Skin of body (tissue), 3 donors: ENCODE results near the gene ASB1. TPM values are rescaled to one million over a fixed set of nuclear protein-coding genes. Genes with fewer than 3 reads are reported as not detected.

Experiments used
- DNase-seq: peaks from one replicate; lab custom pipeline; 2025; lab: John Stamatoyannopoulos, UW
- small RNA-seq: library from RNA; depleted of rRNA; stranded (forward); fragments of <200 nt; gene quantifications from one replicate; pipeline ENCODE3, GENCODE V24; 2014; ENCODE audit warnings: low replicate concordance
- total RNA-seq: library from RNA; depleted of rRNA; stranded (reverse); fragments of >200 nt; gene quantifications from one replicate; pipeline ENCODE4 v1.2.3, GENCODE V29; 2014

ASB1 gene
- total RNA-seq, 1 donor from 2014 or later = 13.4 TPM

DNA sequence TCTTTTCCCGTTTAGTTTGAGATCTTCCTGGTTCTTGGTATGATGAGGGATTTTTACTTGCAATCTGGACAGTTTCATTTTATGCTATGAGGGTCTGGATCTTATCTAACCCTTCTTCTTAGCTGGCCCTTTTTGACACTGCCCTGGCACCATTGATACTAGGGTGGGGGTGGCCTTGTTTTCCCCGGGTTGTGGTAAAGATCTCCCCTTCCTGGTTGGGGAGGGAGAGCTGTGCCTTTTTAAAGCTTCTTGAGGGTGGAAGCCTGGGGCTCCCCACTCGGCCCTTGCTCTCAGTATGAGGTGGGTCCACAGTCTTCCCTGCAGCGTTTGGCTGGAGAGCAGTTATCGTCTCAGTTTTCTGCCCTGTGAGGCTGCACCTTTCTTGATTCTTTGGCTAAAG lies 66.1 kb downstream of the ASB1 start:
- DNase-seq = no peak

DNA sequence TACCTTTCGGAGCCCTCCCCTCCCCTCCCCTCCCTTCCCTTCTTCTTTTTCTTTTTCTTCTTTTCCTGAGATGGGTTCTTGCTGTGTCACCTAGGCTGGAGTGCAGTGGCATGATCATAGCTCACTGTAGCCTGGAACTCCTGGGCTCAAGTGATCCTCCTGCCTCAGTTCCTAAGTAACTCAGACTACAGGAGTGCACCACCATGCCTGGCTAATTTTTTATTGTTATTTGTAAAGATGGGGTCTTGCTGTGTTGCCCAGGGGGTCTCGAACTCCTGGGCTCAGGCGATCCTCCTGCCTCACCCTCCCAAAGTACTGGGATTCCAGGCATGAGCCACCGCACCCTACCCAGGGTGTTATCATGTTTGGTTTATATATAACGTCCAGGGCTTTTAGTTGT lies 66.7 kb downstream of the ASB1 start:
- DNase-seq = no peak

DNA sequence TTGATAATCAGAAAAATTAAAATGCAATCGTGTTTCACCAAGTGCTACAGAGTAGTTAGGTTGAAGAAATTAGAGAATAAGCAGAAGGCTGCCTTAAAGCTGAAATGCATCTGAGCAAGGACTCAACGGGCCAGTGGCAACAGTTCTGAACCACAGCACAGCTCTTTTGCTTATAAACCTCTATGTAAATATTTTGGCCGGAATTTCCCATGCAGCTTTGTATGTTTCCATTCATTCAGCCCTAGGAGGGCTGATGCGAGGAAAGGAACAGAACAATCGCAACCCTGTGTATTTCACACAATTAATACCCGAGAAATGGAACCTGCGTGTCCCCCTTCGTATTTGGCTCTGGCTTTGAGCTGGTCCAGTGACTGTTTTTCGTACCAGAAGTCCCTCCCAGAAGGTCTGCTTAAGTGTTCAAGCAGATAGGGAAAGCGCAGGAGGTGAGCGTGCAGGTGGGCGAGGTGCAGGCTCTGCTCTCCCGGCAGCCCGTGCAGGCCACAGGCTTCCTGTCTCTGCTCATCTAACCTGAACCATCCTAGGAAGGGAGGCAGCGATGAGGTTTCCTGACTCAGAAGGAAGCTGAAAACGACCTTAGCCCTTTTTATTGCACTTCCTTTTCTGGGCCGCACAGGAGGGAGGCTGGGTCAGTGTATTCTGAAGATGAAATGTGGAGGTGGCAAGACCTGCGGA lies 67.3 kb downstream of the ASB1 start:
- no peak for DNase-seq

DNA sequence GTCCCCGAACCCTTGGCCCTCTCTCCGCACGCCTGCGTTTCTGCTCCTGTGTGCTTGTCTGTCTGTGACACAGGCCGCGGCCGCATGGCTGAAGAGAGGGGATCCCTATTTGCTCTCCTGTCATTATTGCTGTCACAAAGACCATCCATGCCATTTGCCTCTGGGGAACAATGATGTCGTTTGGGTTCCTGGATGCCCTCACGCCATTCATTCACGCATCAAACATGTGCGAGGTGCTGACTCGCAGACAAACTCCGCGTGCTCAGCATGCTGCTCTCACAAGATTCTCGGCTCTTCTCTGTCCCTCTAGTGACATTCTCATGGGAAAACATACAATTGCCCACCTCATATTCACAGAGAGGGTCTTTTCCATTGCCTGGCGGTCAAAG lies 67.8 kb downstream of the ASB1 start:
- DNase-seq = no peak

DNA sequence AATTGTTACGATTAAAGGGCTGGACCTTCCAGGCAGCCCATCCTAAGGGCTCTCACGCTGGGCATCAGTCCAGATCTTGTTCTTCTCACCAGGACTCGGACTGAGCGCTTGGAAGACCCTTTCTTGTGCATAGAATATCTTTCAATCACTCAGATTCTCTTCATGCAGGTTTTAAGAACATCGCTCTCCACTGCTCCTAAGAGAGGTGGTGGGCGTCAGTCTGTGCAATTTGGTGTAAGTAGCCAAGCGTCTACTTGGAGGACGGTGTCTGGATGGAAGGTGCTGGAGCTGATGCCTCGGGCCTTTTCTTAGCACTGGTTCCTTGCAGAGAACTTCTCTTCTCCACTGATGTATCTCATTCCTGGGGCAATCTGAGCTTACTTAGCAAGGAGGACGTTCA lies 68.7 kb downstream of the ASB1 start:
- DNase-seq = no peak

DNA sequence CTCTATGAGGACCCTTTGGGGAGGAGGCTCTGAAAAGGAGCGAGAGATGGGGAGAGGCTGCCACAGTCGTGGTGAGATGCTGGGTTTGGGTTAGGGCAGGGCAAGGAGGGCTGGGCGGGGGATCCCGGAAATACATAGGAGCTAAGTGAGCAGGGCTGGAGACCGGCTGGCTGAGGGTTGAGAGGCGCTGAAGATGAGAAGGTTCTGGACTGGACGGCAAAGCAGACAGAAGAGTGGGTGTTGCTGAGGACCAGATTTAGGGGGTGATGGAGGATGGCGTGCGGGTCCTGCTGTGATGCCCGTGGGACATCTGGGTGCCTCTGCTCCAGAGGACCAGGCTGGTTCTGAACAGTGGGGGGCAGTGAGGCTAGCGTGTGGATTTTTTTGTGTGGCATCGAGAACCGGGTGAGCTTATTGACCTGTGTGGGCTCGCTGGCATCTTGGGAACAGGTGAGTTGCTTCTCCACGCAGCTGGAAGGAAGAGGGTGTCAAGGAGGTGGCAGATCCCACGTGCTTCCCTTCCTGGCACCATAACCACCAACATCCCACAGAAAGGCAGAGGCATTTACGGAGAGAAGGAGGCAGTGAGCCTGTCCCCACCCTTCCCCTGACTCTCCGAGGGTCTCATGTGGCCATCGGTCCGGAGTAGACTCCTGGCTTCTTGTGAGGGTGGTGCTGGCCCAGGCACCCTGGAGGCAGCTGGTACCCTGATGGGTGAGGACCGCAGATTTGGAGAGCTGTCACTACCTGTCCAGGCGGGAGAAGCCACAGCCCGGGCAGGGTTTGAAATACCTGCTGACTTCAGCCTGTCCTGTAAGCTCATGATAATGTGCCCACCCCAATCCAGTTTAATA lies 70.3 kb downstream of the ASB1 start:
- DNase-seq = no peak

DNA sequence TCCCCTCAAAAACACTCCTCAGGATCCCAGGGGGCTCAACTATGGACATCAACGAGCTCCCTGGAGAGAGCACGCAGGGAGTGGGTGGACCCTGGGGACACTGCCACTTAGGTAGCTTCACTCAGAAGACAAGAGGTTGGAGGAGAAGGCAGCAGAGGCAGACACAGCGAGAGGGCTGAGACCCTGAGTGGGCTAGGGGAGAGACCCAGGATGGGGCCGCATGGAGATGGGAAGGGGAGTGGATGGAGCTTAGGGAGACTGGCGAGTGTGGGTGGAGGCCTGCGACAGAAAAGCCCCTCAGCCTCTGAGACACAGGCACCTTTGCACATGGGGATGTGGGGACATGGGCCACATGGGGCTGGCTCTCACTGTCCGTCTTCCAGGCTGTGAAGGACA lies 70.9 kb downstream of the ASB1 start:
- no peak for DNase-seq

DNA sequence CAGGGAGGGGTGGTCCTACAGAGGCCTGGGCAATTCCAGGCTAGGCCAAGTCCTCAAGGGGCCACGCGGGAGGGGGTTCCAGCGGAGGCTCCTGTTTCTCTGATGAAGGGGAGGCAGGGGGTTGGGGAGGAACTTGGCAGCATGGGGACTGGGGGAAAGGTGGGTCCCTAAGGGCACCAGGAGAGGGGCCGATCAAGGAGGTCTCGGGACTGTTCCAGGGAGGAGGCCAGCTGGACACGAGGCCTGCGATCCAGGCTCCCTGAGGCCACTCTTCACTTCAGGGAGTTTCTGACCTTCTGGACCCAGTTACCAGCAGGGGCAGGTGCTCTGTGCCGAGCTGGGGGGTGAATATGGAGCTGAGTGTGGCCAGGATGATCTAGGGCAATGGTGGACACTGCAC lies 71.5 kb downstream of the ASB1 start:
- no peak for DNase-seq

DNA sequence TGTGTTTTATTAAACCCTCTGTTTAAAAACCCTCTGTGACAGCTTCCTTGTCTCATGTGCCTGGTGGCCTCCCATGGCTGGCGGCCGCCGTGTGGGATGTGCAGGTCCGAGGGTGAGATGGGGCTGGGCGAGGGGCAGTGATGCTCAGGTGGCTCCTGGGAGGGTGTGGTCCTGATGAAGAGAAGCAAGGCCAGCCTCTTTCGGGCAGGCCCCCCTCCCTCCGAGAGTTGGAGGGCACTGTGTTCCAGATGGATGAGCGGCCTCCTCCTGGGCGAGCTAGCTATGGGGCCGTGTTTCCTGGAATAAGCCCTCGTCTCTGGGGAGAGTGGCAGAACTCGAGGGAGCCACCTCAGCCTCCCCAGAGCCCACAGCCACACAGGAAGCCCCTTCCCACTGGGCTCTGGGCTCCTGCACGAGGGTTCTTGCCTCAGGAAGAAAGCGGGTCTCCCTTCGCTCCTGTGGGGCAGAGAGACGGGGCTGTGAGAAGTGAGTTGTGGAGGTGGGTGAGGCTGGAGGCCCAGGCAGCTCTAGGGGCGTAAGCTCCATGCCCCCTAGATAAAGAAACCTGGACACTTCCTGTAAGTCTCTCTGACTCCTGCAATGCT lies 72.1 kb downstream of the ASB1 start:
- no peak for DNase-seq

DNA sequence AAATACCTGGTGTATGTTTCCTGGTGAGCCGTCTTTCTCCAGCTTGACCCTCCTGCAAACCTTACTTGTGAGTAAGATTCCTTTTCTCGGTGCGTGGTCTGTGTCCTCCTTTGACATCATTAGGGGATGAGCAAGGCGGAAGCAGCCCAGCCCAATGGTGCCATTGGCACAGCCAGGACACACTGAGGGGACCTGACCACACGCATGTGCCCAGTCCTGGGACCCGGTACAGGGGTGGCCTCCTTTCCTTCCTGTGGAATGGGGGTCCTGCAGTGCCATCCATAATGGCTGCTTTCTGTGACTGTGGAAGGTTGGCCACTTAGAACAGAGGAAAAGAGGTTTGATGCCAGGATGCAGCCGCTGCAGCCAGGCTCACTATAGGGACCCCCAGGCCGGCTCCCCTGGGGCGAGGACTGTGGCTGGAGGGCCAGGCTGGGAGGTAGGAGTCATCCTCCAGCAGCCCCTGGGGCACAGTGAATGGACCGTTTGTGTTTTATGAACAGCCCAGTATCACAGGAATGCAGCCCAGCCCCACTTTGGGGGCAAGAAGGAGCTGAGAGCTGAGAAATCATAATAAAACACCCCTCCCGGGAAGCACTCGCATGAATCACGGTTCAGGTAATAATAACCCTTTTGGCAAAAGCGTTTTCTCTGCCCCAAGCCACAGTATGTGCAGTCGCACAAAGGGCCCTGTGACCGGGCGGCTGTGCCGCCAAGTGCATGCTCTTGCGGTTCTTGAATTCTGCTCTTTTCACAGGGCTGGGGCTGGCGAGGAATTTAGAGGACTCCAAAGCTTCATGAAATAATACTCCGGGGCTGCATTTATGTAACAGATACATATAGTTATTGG lies 73.2 kb downstream of the ASB1 start:
- DNase-seq = no peak

DNA sequence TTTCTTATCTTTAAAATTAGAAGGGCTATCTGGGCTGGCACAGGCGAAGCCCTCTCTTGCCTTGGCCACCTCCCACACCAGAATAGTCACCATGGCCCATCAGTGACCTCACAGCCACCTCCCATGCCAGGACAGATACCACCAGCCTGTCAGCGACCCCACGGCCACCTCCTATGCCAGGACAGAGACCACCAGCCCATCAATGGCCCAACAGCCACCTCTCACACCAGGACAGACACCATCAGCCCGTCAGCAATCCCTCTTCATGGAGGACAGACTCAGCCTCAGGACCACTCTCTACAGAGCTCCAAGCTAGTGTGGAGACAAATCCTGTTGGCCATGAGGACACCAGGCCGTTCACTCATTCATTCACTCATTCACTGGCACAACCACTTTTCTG lies 74.6 kb downstream of the ASB1 start:
- no peak for DNase-seq

Small RNA genes within 50 kb of the gene (small RNA-seq; reads per million reads assigned to genes)
- not detected for gene RNU6-234P

Other genes starting within 250 kb of the ASB1 start
- gene ILKAP, start 223.2 kb upstream of the ASB1 start, total RNA-seq = 38.4 TPM
- gene HES6, start 186.9 kb upstream of the ASB1 start, total RNA-seq = 1.8 TPM
- 14.0 TPM for gene PER2, start 138.3 kb upstream of the ASB1 start, total RNA-seq
- gene TRAF3IP1, start 106.4 kb upstream of the ASB1 start, total RNA-seq = 9.4 TPM